Panc1 (cell line): Measurements from ENCODE around the gene ZNF670. TPM values are rescaled to one million over a fixed set of nuclear protein-coding genes. Genes with fewer than 3 reads are reported as not detected.

Experiments used
- ATAC-seq: fragments of 200-7000 bp; cut with Tn5 transposase; 2 replicates; pipeline ENCODE4 v1.9.1; 2020; ENCODE audit warnings: mild to moderate bottlenecking, moderate library complexity
- BruUV-seq: library from RNA; stranded (reverse); fragments of 400-500 nt; replicated peaks from 2 replicates; lab custom pipeline; 2021; lab: Mats Ljungman, UMichigan
- CTCF ChIA-PET: fragments of 300-600 bp; sonication (Branson Sonifier 250); formaldehyde crosslinking; loops from one replicate; lab custom pipeline; 2022; ENCODE audit warnings: antibody characterized with exemption; lab: Charles Lee
- POLR2A ChIA-PET: fragments of 300-600 bp; sonication (Branson Sonifier 250); formaldehyde crosslinking; loops from one replicate; lab custom pipeline; 2022; ENCODE audit warnings: antibody characterized with exemption; lab: Charles Lee
- DNase-seq: peaks from one replicate; pipeline ENCODE4 v3.0.0-alpha.2; 2010; ENCODE audit warnings: low read depth, low spot score
- H3K27ac ChIP-seq: 2 replicates; pipeline ENCODE4 v1.5.1; 2011; ENCODE audit warnings: mild to moderate bottlenecking, low read length, inconsistent platforms
- H3K27me3 ChIP-seq: fragments of 200-500 bp; sonication (Bioruptor generic); 2 replicates; pipeline ENCODE4 v1.6.0; 2014; ENCODE audit warnings: low read length, inconsistent platforms; ENCODE audit not compliant: control insufficient read depth, insufficient read depth
- H3K36me3 ChIP-seq: fragments of 200-500 bp; sonication (Bioruptor generic); 2 replicates; pipeline ENCODE4 v1.5.1; 2014; ENCODE audit warnings: inconsistent platforms, mild to moderate bottlenecking, low read length, moderate library complexity; ENCODE audit not compliant: control insufficient read depth, insufficient read depth
- H3K4me1 ChIP-seq: 2 replicates; pipeline ENCODE4 v1.5.1; 2011; ENCODE audit warnings: inconsistent platforms, mild to moderate bottlenecking, low read length, moderate library complexity; ENCODE audit not compliant: control insufficient read depth, insufficient read depth
- H3K4me3 ChIP-seq, 2 experiments: 2 replicates each; pipeline ENCODE4 v1.5.1; 2011 to 2012; ENCODE audit warnings: low read depth in 2 of 2, low read length in 2 of 2, mild to moderate bottlenecking in 2 of 2, inconsistent platforms in 1 of 2, moderate library complexity in 1 of 2
- H3K9me3 ChIP-seq: fragments of 200-500 bp; sonication (Bioruptor generic); 2 replicates; pipeline ENCODE4 v1.5.1; 2014; ENCODE audit warnings: low read depth, mild to moderate bottlenecking, inconsistent platforms, low read length, moderate library complexity; ENCODE audit not compliant: control insufficient read depth, insufficient read depth
- POLR2AphosphoS5 ChIP-seq: IDR thresholded peaks from 2 replicates; pipeline ENCODE4 v1.6.1; 2012; ENCODE audit warnings: mild to moderate bottlenecking, low read depth, low read length, moderate library complexity
- SIN3A ChIP-seq: IDR thresholded peaks from 2 replicates; pipeline ENCODE4 v1.6.1; 2012; ENCODE audit warnings: low read depth, mild to moderate bottlenecking, low read length, moderate library complexity, borderline replicate concordance; ENCODE audit not compliant: insufficient read depth
- TCF7L2 ChIP-seq: IDR thresholded peaks from 2 replicates; pipeline ENCODE4 v1.6.1; 2011; ENCODE audit warnings: mild to moderate bottlenecking, low read depth, low read length, inconsistent platforms
- in situ Hi-C: cut with HindIII; loops from 2 replicates; pipeline ENCODE4 v1.10.0; 2016; ENCODE audit warnings: low sequenced_read_pairs, low pct_unique_long_range_greater_than_20kb
- intact Hi-C: fragments of 100-400 bp; cut with micrococcal nuclease; formaldehyde crosslinking; loops from one replicate; pipeline ENCODE4 v1.10.0; 2022; ENCODE audit not compliant: unreplicated experiment
- total RNA-seq: library from RNA; stranded (reverse); gene quantifications from one replicate; pipeline ENCODE4 v1.2.1, GENCODE V29; 2021; ENCODE audit not compliant: unreplicated experiment
- TF ChIP-seq, protein P1 (sequence below): fragments of 450-650 bp; IDR thresholded peaks from 2 replicates; pipeline ENCODE4 v1.5.1; 2017; ENCODE audit warnings: mild to moderate bottlenecking
- TF ChIP-seq, protein P2 (sequence below), 2 experiments: IDR thresholded peaks; 2 replicates each; pipeline ENCODE4 v1.6.1; 2011 to 2012; ENCODE audit warnings: low read depth in 2 of 2, control low read depth in 1 of 2, low read length in 1 of 2, mild to moderate bottlenecking in 1 of 2, moderate library complexity in 1 of 2; ENCODE audit not compliant: insufficient read depth in 1 of 2

Gene ZNF670
- total RNA-seq, 1 experiment from 2014 or later, result 6.4 TPM

DNA sequence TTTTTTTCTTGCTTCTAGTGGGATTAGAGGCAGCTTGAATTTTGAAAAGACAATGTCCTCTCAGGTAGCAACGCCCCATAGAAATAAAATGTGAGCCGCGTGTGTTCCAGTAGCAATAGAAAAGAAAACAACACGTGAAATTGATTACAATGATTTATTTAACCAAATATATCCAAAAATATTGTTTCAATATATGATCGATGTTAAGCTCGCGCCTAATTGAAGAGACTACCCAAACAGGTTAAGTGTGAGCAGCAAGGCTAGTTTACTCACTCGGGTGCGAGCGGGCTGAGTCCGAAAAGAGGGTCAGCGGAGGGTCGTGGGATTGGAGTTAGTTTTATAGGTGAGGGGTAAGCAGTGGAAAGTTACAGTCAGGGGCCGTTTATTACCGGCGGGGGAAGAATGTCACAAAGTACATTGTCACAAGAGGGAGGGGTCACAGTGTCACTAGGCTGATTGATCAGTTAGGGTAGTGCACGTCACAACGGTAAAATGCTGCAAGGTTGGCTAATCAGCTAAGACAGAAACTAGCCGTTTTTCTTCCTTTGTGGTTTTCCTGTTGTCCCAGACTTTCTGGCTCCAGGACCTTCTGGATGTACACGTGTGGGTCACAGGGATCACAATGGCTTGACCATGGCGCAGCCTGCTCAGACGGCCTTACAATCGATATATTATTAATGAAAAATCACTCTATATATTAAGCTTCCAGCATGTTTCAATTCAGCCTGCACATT lies 697 bp upstream of the ZNF670 start:
- ATAC-seq (peak; percentile 40), DNase-seq (peak; percentile 20)
- Histone ChIP-seq H3K9me3 (peaks cover 14% of the 10 kb centered on the region; the same call in 1 of the 2 replicates), H3K4me1 (peaks cover 12% of the 10 kb centered on the region), H3K4me3 (peak overlapping the region; percentile 82 to 96), H3K27ac (peak overlapping the region; percentile 91), H3K36me3 (no peaks in the 10 kb centered on the region; the same call in 1 of the 2 replicates), H3K27me3 (no peaks in the 10 kb centered on the region)
- in situ Hi-C loops, result no loop called here
- no peak for TF ChIP-seq TCF7L2
- TF ChIP-seq POLR2AphosphoS5, result no peak
- TF ChIP-seq SIN3A, result no peak
- TF ChIP-seq, protein P1, sequence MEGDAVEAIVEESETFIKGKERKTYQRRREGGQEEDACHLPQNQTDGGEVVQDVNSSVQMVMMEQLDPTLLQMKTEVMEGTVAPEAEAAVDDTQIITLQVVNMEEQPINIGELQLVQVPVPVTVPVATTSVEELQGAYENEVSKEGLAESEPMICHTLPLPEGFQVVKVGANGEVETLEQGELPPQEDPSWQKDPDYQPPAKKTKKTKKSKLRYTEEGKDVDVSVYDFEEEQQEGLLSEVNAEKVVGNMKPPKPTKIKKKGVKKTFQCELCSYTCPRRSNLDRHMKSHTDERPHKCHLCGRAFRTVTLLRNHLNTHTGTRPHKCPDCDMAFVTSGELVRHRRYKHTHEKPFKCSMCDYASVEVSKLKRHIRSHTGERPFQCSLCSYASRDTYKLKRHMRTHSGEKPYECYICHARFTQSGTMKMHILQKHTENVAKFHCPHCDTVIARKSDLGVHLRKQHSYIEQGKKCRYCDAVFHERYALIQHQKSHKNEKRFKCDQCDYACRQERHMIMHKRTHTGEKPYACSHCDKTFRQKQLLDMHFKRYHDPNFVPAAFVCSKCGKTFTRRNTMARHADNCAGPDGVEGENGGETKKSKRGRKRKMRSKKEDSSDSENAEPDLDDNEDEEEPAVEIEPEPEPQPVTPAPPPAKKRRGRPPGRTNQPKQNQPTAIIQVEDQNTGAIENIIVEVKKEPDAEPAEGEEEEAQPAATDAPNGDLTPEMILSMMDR, result no peak
- TF ChIP-seq, protein P2, sequence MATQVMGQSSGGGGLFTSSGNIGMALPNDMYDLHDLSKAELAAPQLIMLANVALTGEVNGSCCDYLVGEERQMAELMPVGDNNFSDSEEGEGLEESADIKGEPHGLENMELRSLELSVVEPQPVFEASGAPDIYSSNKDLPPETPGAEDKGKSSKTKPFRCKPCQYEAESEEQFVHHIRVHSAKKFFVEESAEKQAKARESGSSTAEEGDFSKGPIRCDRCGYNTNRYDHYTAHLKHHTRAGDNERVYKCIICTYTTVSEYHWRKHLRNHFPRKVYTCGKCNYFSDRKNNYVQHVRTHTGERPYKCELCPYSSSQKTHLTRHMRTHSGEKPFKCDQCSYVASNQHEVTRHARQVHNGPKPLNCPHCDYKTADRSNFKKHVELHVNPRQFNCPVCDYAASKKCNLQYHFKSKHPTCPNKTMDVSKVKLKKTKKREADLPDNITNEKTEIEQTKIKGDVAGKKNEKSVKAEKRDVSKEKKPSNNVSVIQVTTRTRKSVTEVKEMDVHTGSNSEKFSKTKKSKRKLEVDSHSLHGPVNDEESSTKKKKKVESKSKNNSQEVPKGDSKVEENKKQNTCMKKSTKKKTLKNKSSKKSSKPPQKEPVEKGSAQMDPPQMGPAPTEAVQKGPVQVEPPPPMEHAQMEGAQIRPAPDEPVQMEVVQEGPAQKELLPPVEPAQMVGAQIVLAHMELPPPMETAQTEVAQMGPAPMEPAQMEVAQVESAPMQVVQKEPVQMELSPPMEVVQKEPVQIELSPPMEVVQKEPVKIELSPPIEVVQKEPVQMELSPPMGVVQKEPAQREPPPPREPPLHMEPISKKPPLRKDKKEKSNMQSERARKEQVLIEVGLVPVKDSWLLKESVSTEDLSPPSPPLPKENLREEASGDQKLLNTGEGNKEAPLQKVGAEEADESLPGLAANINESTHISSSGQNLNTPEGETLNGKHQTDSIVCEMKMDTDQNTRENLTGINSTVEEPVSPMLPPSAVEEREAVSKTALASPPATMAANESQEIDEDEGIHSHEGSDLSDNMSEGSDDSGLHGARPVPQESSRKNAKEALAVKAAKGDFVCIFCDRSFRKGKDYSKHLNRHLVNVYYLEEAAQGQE (IDR thresholded peaks at IDR 0.05; ENCODE audit: insufficient read depth in 1 of 2, low read depth in 2 of 2, low read length in 1 of 2), result no peak
- CTCF ChIA-PET, result interaction anchor here (0.6 kb wide), 1 partner anchor 174 kb away, joined by 3 read pairs; no protein-coding TSS in a partner anchor
- POLR2A ChIA-PET, result interaction anchor here (0.7 to 1.9 kb wide), 2 partner anchors 25 to 425 kb away, joined by 5 read pairs; partner anchors contain the start of gene ZNF669
- no TSS peak for BruUV-seq
- intact Hi-C loops, result loop anchor here (5.0 kb wide), 1 partner anchor 92 kb away; no protein-coding TSS in a partner anchor

DNA sequence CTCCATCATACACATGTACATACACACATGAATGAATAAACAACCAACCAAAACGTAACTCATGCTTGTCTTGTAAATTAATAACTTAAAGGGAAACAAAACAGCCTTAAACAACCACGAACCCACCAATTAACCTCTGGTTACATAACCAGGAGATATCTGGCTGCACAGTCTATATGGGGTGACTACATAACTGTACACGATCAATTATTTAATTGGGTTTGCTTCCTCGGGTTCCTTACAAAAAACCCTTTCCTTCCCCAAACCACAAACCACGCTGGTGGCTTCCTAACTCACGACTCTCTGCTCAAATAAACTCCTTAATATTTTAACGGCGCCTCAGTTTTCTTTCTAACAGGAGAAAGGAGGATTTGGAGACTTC lies 744 bp downstream of the ZNF670 start:
- Histone ChIP-seq H3K27ac (peak overlapping the region; percentile 94), H3K27me3 (no peaks in the 10 kb centered on the region), H3K4me3 (peak overlapping the region; percentile 82 to 96), H3K9me3 (peaks cover 28% of the 10 kb centered on the region), H3K4me1 (peaks cover 12% of the 10 kb centered on the region), H3K36me3 (no peaks in the 10 kb centered on the region; the same call in 1 of the 2 replicates)
- intact Hi-C loops (loop anchor here (5.0 kb wide), 1 partner anchor 91 kb away; no protein-coding TSS in a partner anchor), in situ Hi-C loops (no loop called here)
- ATAC-seq (no peak), DNase-seq (no peak)
- POLR2A ChIA-PET, result no interaction called here
- CTCF ChIA-PET, result no interaction called here
- BruUV-seq, result no TSS peak
- TF ChIP-seq POLR2AphosphoS5, result no peak
- TF ChIP-seq, protein P1, result no peak
- TF ChIP-seq SIN3A, result no peak
- TF ChIP-seq TCF7L2, result no peak
- TF ChIP-seq, protein P2 (IDR thresholded peaks at IDR 0.05; ENCODE audit: insufficient read depth in 1 of 2, low read depth in 2 of 2, low read length in 1 of 2), result no peak
